Heart right ventricle (tissue), 16 donors: ENCODE data around the gene COL18A1. TPM values are rescaled to one million over a fixed set of nuclear protein-coding genes. Genes with fewer than 3 reads are reported as not detected.

Experiments used
- ATAC-seq, 8 donors: fragments of 200-7000 bp; cut with Tn5 transposase; one replicate each; pipeline ENCODE4 v1.9.1; 2020; ENCODE audit warnings: mild to moderate bottlenecking in 8 of 8, moderate library complexity in 8 of 8, moderate number of reproducible peaks in 1 of 8
- DNase-seq, 2 donors: peaks; one replicate each; pipeline ENCODE4 v3.0.0-alpha.2; 2020
- H3K27ac ChIP-seq, 10 donors: fragments of 200-600 bp; sonication (generic) in 2 of 10; one replicate each; pipeline versions ENCODE4 v1.5.0 to v1.8.0; 2020 to 2022; ENCODE audit warnings: mild to moderate bottlenecking in 3 of 10
- H3K27me3 ChIP-seq, 7 donors: fragments of 200-600 bp; one replicate each; pipeline ENCODE4 v1.8.0; 2021 to 2022; ENCODE audit warnings: mild to moderate bottlenecking in 2 of 7
- H3K36me3 ChIP-seq, 9 donors: fragments of 200-600 bp; sonication (generic) in 1 of 9; one replicate each; pipeline versions ENCODE4 v1.5.0 to v1.8.0; 2020 to 2022; ENCODE audit warnings: mild to moderate bottlenecking in 2 of 9
- H3K4me1 ChIP-seq, 9 donors: fragments of 200-600 bp; sonication (generic) in 1 of 9; one replicate each; pipeline versions ENCODE4 v1.5.0 to v1.8.0; 2020 to 2022; ENCODE audit warnings: mild to moderate bottlenecking in 4 of 9
- H3K4me3 ChIP-seq, 10 donors: fragments of 200-600 bp; sonication (generic) in 2 of 10; one replicate each; pipeline versions ENCODE4 v1.5.0 to v1.8.0; 2020 to 2022; ENCODE audit warnings: mild to moderate bottlenecking in 7 of 10, moderate library complexity in 2 of 10
- H3K9me3 ChIP-seq, 11 donors: fragments of 200-600 bp in 10 of 11; sonication (generic) in 2 of 11; one replicate each; pipeline versions ENCODE4 v1.5.0 to v1.8.0; 2013 to 2022; ENCODE audit warnings: mild to moderate bottlenecking in 2 of 11, control low read depth in 1 of 11, moderate library complexity in 1 of 11
- WGBS, 2 donors: extraction: QIAGEN DNeasy Blood & Tissue Kit; methylation state at CpG; one replicate each; pipeline ENCODE4 v1.1.7; 2013; ENCODE audit warnings: inconsistent platforms in 1 of 2; 5-methylcytosine and 5-hydroxymethylcytosine counted together
- intact Hi-C, 10 donors: fragments of 100-400 bp; cut with DNase I; formaldehyde crosslinking; loops; one replicate each; pipeline versions ENCODE4 v1.11.1 to v1.14.2; 2022
- polyA plus RNA-seq, 2 donors: library from polyadenylated mRNA; stranded (reverse); fragments of 200-250 nt; gene quantifications; one replicate each; pipeline ENCODE4 v1.2.3, GENCODE V29; 2013
- total RNA-seq, 10 donors: library from RNA; stranded (reverse); fragmentation: NEBNext Ultra II Directional in 3 of 10; extraction: Animal tissue kit (Norgen Biotek cat#: 25700) in 3 of 10; gene quantifications; one replicate each; pipeline versions ENCODE4 v1.2.1 to v1.2.4, GENCODE V29; 2021 to 2023
- TF ChIP-seq, protein P1 (sequence below), 9 donors: fragments of 200-600 bp; sonication (generic) in 2 of 9; IDR thresholded peaks; one replicate each; pipeline versions ENCODE4 v1.5.0 to v1.8.0; 2021 to 2022; ENCODE audit warnings: antibody characterized with exemption in 9 of 9, mild to moderate bottlenecking in 5 of 9, moderate library complexity in 1 of 9
- donor health status: Arrhythmogenic right ventricular cardiomyopathy.
- donor health status: ischemic (EF 13 %, LVEDD 7.1; RV severe dilation, severe dysfunction).
- donor health status: healthy with polysubstance abuse.
- donor health status: DM: no; HTN: yes; CAD: no.
- donor health status: DM: no; HTN: no; CAD: no.
- donor health status: ischemic (EF 25% LVEDD 6.9; RV normal size, moderate dysfunction).
- donor health status: ischemic (EF 25% LVEDD 5.7; RV mildly dilated, moderate dysfunction).
- donor health status: healthy.
- donor health status: DM: yes; HTN: yes; CAD: no.
- donor health status: Ischemic cardiomyopathy.
- donor health status: ischemic (EF 35%, LVEDD 5.7; RV mildly dilated, moderate dysfunction).
- donor health status: nonischemic (EF 11% LVEDD 7.7; RV severe dilation, severe dysfunction).
- donor health status: DM: yes; HTN: yes; CAD: no.
- donor health status: PGD.
- donor health status: ischemic (EF 29% LVEDD 5.4; RV normal size, mild dysfunction).
- donor health status: nonischemic (EF 23%, LVEDD 6.1; RV moderate dilation, normal function).

Gene COL18A1
- total and polyA plus RNA-seq, 12 donors: 33.7 to 87.1 (median 52.6) TPM

- TF ChIP-seq, protein P1, sequence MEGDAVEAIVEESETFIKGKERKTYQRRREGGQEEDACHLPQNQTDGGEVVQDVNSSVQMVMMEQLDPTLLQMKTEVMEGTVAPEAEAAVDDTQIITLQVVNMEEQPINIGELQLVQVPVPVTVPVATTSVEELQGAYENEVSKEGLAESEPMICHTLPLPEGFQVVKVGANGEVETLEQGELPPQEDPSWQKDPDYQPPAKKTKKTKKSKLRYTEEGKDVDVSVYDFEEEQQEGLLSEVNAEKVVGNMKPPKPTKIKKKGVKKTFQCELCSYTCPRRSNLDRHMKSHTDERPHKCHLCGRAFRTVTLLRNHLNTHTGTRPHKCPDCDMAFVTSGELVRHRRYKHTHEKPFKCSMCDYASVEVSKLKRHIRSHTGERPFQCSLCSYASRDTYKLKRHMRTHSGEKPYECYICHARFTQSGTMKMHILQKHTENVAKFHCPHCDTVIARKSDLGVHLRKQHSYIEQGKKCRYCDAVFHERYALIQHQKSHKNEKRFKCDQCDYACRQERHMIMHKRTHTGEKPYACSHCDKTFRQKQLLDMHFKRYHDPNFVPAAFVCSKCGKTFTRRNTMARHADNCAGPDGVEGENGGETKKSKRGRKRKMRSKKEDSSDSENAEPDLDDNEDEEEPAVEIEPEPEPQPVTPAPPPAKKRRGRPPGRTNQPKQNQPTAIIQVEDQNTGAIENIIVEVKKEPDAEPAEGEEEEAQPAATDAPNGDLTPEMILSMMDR (IDR thresholded peaks at IDR 0.05): no peak
- ATAC-seq (peak in 5 of 8 donors; percentile 4 to 29 (median 6)), DNase-seq (peak in 1 of 2 donors; percentile 4)
- Histone ChIP-seq H3K27ac (peak overlapping the region in 8 of 10 donors; percentile 2 to 82 (median 39)), H3K4me1 (peaks cover 0 to 17% (median 9%) of the 10 kb centered on the region in 9 donors), H3K36me3 (no peaks in the 10 kb centered on the region), H3K9me3 (no peaks in the 10 kb centered on the region), H3K4me3 (peak overlapping the region; percentile 21 to 67 (median 61)), H3K27me3 (no peaks in the 10 kb centered on the region)
- intact Hi-C loops: loop anchor here in 1 of 10 donors (1.0 kb wide), 1 partner anchor 63 kb away; no protein-coding TSS in a partner anchor
- WGBS, 2 donors: 26% methylated on average over 34 to 55 of the region's 55 CpGs
Measured at GRCh38 chr21:45542667-45543370, 137.9 kb downstream of the COL18A1 start.

DNA sequence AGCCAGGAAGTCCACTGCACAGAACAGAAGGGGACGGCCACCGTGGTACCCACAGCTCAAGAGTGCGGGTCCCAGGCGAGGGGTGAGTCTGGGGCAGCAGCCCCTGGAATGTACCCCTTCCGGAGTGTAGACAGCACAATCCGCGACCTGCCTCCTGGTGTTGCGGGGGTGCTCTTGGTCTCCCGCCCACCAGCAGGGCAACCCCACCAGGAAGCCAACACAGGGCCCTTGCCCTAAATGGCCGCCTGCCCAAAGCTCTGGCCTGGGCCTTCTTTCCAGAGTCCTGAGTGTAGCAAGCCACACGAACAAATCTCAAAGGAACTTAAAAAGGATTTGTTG, 138.4 kb downstream of the COL18A1 start:
- peak overlapping the region in 2 of 10 donors; percentile 63 to 67 for H3K4me3 ChIP-seq
- peak in 3 of 8 donors; percentile 1 to 10 (median 10) for ATAC-seq
- no peaks in the 10 kb centered on the region for H3K36me3 ChIP-seq

DNA sequence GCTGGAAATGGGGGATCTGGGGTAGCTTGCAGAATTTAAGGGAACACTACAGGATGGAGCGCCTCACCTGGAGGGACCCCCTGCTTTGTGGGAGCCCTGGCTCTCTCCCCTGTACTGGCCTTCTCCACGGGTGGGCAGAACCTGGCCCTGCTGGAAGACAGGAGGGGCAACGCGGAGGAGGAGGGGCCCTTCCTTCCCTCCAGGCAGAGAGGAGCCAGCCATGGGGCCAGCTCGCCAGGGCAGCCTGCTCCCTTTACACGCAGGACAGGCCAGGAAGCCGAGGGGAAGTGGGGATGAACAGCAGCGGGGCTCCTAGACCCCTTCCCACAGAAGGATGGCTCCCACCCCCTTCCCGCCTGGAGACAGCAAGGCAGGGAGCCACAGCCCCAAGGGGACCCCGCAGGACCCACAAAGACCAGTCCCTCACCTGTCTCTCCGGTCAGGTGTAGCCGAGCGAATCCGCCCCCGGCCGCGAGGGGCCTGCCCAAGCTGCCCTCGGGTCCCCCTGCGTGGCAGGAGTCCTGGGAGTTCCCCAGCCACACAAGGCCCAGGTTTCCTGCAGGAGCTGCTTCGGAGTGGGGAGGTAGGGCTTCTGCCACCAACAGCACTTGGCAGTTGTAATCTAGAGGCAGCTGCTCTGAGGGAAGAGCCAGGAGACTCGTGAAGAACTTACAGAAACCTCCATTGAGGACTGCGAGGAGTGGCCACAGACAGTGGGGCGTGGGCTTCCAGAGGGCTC, 138.9 kb downstream of the COL18A1 start:
- peaks cover 0 to 17% (median 9%) of the 10 kb centered on the region in 9 donors for H3K4me1 ChIP-seq
- peaks cover 0 to 5% (median 0%) of the 10 kb centered on the region in 11 donors for H3K9me3 ChIP-seq
- H3K27ac ChIP-seq: peak overlapping the region in 1 of 10 donors; percentile 82
- no peaks in the 10 kb centered on the region for H3K27me3 ChIP-seq
- H3K4me3 ChIP-seq: no peak overlapping the region
- TF ChIP-seq, protein P1 (IDR thresholded peaks at IDR 0.05): no peak
- no peaks in the 10 kb centered on the region for H3K36me3 ChIP-seq
- DNase-seq (peak in 1 of 2 donors; percentile 3), ATAC-seq (no peak)
- intact Hi-C loops: no loop called here
- 81 to 88% methylated on average over 23 of the region's 23 CpGs for WGBS, 2 donors

More for the DNA sequence above, 138.4 kb downstream of the COL18A1 start:
- H3K27me3 ChIP-seq: no peaks in the 10 kb centered on the region
- peaks cover 0 to 17% (median 9%) of the 10 kb centered on the region in 9 donors for H3K4me1 ChIP-seq
- WGBS, 2 donors: 84 to 90% methylated on average over 11 of the region's 11 CpGs
- TF ChIP-seq, protein P1 (IDR thresholded peaks at IDR 0.05): no peak
- no peaks in the 10 kb centered on the region for H3K9me3 ChIP-seq
- peak overlapping the region in 2 of 10 donors; percentile 51 to 82 for H3K27ac ChIP-seq
- intact Hi-C loops: no loop called here
- peak in 1 of 2 donors; percentile 6 for DNase-seq

DNA sequence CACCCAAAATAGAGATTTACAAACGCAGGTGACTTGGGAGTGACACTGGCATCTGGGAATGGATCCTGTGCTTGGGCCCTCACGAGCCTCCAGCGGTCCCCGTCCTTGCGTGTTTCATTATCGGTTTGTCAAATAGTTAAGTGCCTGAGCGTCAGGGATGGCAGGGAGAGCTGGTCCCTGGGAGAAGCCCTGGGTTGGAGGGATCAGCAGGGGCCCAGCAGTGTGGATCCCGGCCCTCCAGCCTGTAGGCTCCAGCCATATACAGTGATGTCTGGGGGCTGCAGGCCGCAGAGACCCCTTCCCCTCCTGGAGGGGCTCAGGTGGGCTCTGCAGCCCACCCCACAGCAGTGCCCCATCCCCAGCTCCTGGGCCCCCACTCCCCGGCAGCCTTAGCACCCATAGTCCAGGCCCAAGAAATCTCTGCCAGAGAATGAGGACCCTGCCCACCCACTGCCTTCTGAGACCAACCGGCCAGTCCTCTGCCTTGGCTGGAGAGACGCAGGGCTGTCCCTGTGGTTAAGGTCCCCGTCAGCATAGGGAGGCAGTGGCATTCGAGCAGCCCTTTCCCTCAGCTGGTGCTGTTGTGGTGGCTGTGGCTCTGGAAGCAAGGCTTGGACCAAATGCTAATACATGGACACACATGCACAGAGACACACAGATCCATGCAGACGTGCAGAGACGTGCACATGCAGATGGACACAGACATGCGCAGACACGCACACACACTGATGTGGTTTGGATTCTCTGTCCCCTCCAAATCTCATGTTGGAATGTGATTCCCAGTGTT, 139.7 kb downstream of the COL18A1 start:
- TF ChIP-seq, protein P1 (IDR thresholded peaks at IDR 0.05): no peak
- no peak for ATAC-seq
- H3K27ac ChIP-seq: no peak overlapping the region
- DNase-seq: peak in 1 of 2 donors; percentile 3
- H3K9me3 ChIP-seq: peaks cover 0 to 7% (median 0%) of the 10 kb centered on the region in 11 donors
- no peaks in the 10 kb centered on the region for H3K27me3 ChIP-seq
- no peaks in the 10 kb centered on the region for H3K36me3 ChIP-seq
- WGBS, 2 donors: 89 to 93% methylated on average over 18 of the region's 18 CpGs
- intact Hi-C loops: no loop called here
- H3K4me3 ChIP-seq: no peak overlapping the region
- peaks cover 0 to 17% (median 9%) of the 10 kb centered on the region in 9 donors for H3K4me1 ChIP-seq
